GM12878 (cell line): ENCODE results near the gene SYNM. TPM values are rescaled to one million over a fixed set of nuclear protein-coding genes. Genes with fewer than 3 reads are reported as not detected.

Experiments
- ATAC-seq: fragments of 200-7000 bp; cut with Tn5 transposase; 3 replicates; pipeline ENCODE4 v1.9.1; 2020; ENCODE audit warnings: mild to moderate bottlenecking, moderate library complexity
- BruUV-seq: library from RNA; stranded (reverse); fragments of 400-500 nt; replicated peaks from 2 replicates; lab custom pipeline; 2021; lab: Mats Ljungman, UMichigan
- CTCF ChIA-PET: fragments of 300-600 bp; sonication (Branson Sonifier 250); formaldehyde crosslinking; extraction: SDS; loops from one replicate; lab custom pipeline; 2021; ENCODE audit warnings: inconsistent platforms; lab: Yijun Ruan, JAX
- POLR2A ChIA-PET: fragments of 350-600 bp; formaldehyde crosslinking; extraction: SDS; loops from one replicate; lab custom pipeline; 2021; ENCODE audit warnings: inconsistent platforms; lab: Charles Lee
- RAD21 ChIA-PET: fragments of 300-600 bp; sonication (Branson Sonifier 250); formaldehyde crosslinking; loops from one replicate; lab custom pipeline; 2023; ENCODE audit warnings: antibody characterized with exemption; ENCODE audit not compliant: unreplicated experiment; lab: Charles Lee
- SMC1A ChIA-PET: fragments of 300-600 bp; sonication (Branson Sonifier 250); formaldehyde crosslinking; loops from one replicate; lab custom pipeline; 2023; ENCODE audit not compliant: unreplicated experiment, uncharacterized antibody; lab: Charles Lee
- DNase-seq: peaks from one replicate; pipeline ENCODE4 v3.0.0-alpha.2; 2011; ENCODE audit warnings: low read depth, low spot score
- FAIRE-seq: peaks from 3 replicates; lab custom pipeline; 2011; peaks lifted over from hg19 to GRCh38; lab: Jason Lieb, UNC
- H2AFZ ChIP-seq: 2 replicates; pipeline ENCODE4 v1.6.0; 2011; ENCODE audit warnings: low read depth, low read length, control low read depth; ENCODE audit not compliant: control insufficient read depth
- H3K27ac ChIP-seq: 2 replicates; pipeline ENCODE4 v1.5.1; 2011; ENCODE audit warnings: control low read depth; ENCODE audit not compliant: control insufficient read depth, insufficient read depth
- H3K27me3 ChIP-seq, 2 experiments: replicated peaks in 1 of 2; 2 replicates each; pipeline versions ENCODE4 v1.6.0 to v1.6.1; 2011; ENCODE audit warnings: low read length in 1 of 2; ENCODE audit not compliant: control insufficient read depth in 2 of 2, insufficient read depth in 2 of 2
- H3K36me3 ChIP-seq, 2 experiments: 2 replicates each; pipeline ENCODE4 v1.5.1; 2011; ENCODE audit warnings: low read length in 1 of 2; ENCODE audit not compliant: control insufficient read depth in 2 of 2, insufficient read depth in 2 of 2
- H3K4me1 ChIP-seq: 2 replicates; pipeline ENCODE4 v1.6.1; 2011; ENCODE audit warnings: mild to moderate bottlenecking, low read length, moderate library complexity, mixed read lengths; ENCODE audit not compliant: control insufficient read depth, insufficient read depth
- H3K4me2 ChIP-seq: 2 replicates; pipeline ENCODE4 v1.6.0; 2011; ENCODE audit warnings: control low read depth; ENCODE audit not compliant: control insufficient read depth, insufficient read depth
- H3K4me3 ChIP-seq: fragments of 200-600 bp; sonication (generic); 2 replicates; pipeline ENCODE4 v1.5.1; 2016
- H3K79me2 ChIP-seq: 2 replicates; pipeline ENCODE4 v1.6.0; 2011; ENCODE audit warnings: low read length; ENCODE audit not compliant: control insufficient read depth, insufficient read depth
- H3K9ac ChIP-seq: 2 replicates; pipeline ENCODE4 v1.8.0; 2011; ENCODE audit warnings: low read length, control low read depth, mixed read lengths; ENCODE audit not compliant: control insufficient read depth, insufficient read depth
- H3K9me3 ChIP-seq: replicated peaks from 3 replicates; pipeline ENCODE4 v1.5.1; 2011; ENCODE audit warnings: mild to moderate bottlenecking, low read length; ENCODE audit not compliant: control insufficient read depth, insufficient read depth
- H4K20me1 ChIP-seq: 2 replicates; pipeline ENCODE4 v1.6.0; 2011; ENCODE audit not compliant: control insufficient read depth, insufficient read depth
- ASH2L ChIP-seq: fragments of 300-600, 200-600 bp; sonication (generic); IDR thresholded peaks from 2 replicates; pipeline ENCODE4 v1.6.1; 2017; ENCODE audit warnings: low read depth, mild to moderate bottlenecking, borderline replicate concordance
- BACH1 ChIP-seq: fragments of 450-650 bp; IDR thresholded peaks from 2 replicates; pipeline ENCODE4 v1.6.1; 2017; ENCODE audit warnings: mild to moderate bottlenecking, borderline replicate concordance
- BCL11A ChIP-seq: IDR thresholded peaks from 2 replicates; pipeline ENCODE4 v1.6.1; 2011; ENCODE audit warnings: low read depth, low read length
- CBX5 ChIP-seq: sonication (generic); IDR thresholded peaks from 2 replicates; pipeline ENCODE4 v1.6.1; 2016; ENCODE audit warnings: low read depth, moderate library complexity, mild to moderate bottlenecking, inconsistent platforms
- DPF2 ChIP-seq: fragments of 450-650 bp; IDR thresholded peaks from 2 replicates; pipeline ENCODE4 v1.6.1; 2017; ENCODE audit warnings: mild to moderate bottlenecking
- ETV6 ChIP-seq, 2 experiments: fragments of 450-650 bp in 1 of 2; IDR thresholded peaks in 1 of 2; conservative IDR thresholded peaks in 1 of 2; 2 replicates each; pipeline ENCODE4 v1.6.1; 2014; ENCODE audit warnings: antibody characterized with exemption in 1 of 2, borderline replicate concordance in 1 of 2, low read depth in 1 of 2, mild to moderate bottlenecking in 1 of 2, moderate library complexity in 1 of 2
- SP1 ChIP-seq: IDR thresholded peaks from one replicate; pipeline ENCODE4 v1.6.1; 2011; ENCODE audit warnings: low read depth, low read length
- SREBF1 ChIP-seq: IDR thresholded peaks from 2 replicates; pipeline ENCODE4 v1.6.1; 2012; ENCODE audit warnings: mild to moderate bottlenecking, low read length
- STAT3 ChIP-seq: IDR thresholded peaks from 2 replicates; pipeline ENCODE4 v1.6.1; 2011; ENCODE audit warnings: low read depth, low read length, improper control_type of control experiment
- ZNF207 ChIP-seq: fragments of 450-650 bp; IDR thresholded peaks from 2 replicates; pipeline ENCODE4 v1.6.1; 2014; ENCODE audit warnings: antibody characterized with exemption, mild to moderate bottlenecking, borderline replicate concordance
- ZNF24 ChIP-seq: fragments of 450-650 bp; IDR thresholded peaks from 2 replicates; pipeline ENCODE4 v1.6.1; 2017; ENCODE audit warnings: antibody characterized with exemption, mild to moderate bottlenecking
- WGBS: methylation state at CpG from one replicate; pipeline ENCODE4 v1.1.6; 2016; ENCODE audit warnings: low lambda C conversion rate; ENCODE audit not compliant: insufficient replicate concordance, insufficient coverage; ENCODE audit errors: missing lambda C conversion rate; 5-methylcytosine and 5-hydroxymethylcytosine counted together
- in situ Hi-C: fragments of 300-500 bp; cut with MboI; formaldehyde crosslinking; loops from 9 replicates; pipeline ENCODE4 v1.14.3; 2018; ENCODE audit warnings: mixed read lengths
- intact Hi-C: fragments of 100-400 bp; cut with micrococcal nuclease; formaldehyde crosslinking; loops from one replicate; pipeline ENCODE4 v1.14.2; 2022; ENCODE audit not compliant: unreplicated experiment
- polyA plus RNA-seq, 11 experiments: library from polyadenylated mRNA; depleted of rRNA in 4 of 11; unstranded in 6 of 11; stranded (reverse) in 5 of 11; fragments of >200 nt; fragmentation: Nextera tagmentation in 4 of 11; fragmentation: Illumina TruSeq in 1 of 11; extraction: Ambion mirVana in 4 of 11; extraction: Trizol in 1 of 11; gene quantifications; 1 replicate in 1 of 11; 2 replicates in 10 of 11; pipeline versions ENCODE4 v1.2.1 to v1.2.3, GENCODE V29; 2011 to 2016; ENCODE audit warnings: inconsistent platforms in 2 of 11, missing spikeins in 2 of 11, low read depth in 1 of 11
- total RNA-seq, 4 experiments: library from RNA; depleted of rRNA in 3 of 4; stranded (reverse); fragments of >200 nt in 3 of 4; fragmentation: Illumina TruSeq in 1 of 4; extraction: Trizol in 1 of 4; gene quantifications; 2 replicates each; pipeline versions ENCODE4 v1.2.1 to v1.2.3, GENCODE V29; 2013 to 2021
- TF ChIP-seq, protein P1 (sequence below): fragments of 450-650 bp; formaldehyde crosslinking; IDR thresholded peaks from 2 replicates; pipeline ENCODE4 v1.4.0; 2022; ENCODE audit warnings: mild to moderate bottlenecking, moderate library complexity
- TF ChIP-seq, protein P2 (sequence below): IDR thresholded peaks from 2 replicates; pipeline ENCODE4 v1.6.1; 2012; ENCODE audit warnings: low read depth, low read length, improper control_type of control experiment
- TF ChIP-seq, protein P3 (sequence below): fragments of 450-650 bp; IDR thresholded peaks from 2 replicates; pipeline ENCODE4 v1.6.1; 2014; ENCODE audit warnings: mild to moderate bottlenecking
- TF ChIP-seq, protein P4 (sequence below): fragments of 450-650 bp; IDR thresholded peaks from 2 replicates; pipeline ENCODE4 v1.6.1; 2016; ENCODE audit warnings: mild to moderate bottlenecking
- TF ChIP-seq, protein P5 (sequence below): fragments of 450-650 bp; IDR thresholded peaks from 2 replicates; pipeline ENCODE4 v1.6.1; 2018; ENCODE audit warnings: borderline replicate concordance, mild to moderate bottlenecking; ENCODE audit not compliant: partially characterized antibody

The SYNM gene
- total and polyA plus RNA-seq, 10 of the 15 experiments (the other 5 are each of a cell fraction or from before 2014, with no cell fraction given), result 0.05 to 1.1 (median 0.89) TPM; not detected in 1

DNA sequence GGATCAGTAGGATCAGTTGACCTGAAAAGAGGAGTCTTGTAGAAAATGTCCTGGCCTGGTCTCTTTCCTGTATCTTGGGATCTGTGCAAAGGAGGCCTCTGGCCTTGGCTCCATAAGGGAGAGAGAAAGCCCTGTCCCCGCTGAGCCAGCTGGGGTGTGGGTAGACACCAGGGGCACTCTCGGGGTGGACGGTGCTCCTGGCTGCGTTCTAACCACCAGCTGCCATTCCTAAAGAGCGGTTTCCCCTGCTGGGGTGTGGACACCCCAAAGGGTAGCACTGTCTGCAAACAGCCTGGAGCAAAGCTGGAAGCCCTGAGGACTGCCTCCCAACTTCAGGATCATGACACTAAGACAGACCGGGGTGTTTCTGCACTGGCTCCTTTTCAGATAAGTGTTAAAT lies 23.5 kb downstream of the SYNM start:
- no peak overlapping the region for H3K27ac ChIP-seq
- H2AFZ ChIP-seq, result no peak overlapping the region
- ChIA-PET CTCF (interaction anchor here (0.9 to 1.2 kb wide), 2 partner anchors 25 to 49 kb away, joined by 3 read pairs; no protein-coding TSS in a partner anchor), POLR2A (no interaction called here), SMC1A (interaction anchor here (0.7 to 1.9 kb wide), 4 partner anchors 14 to 1368 kb away, joined by 3 to 4 read pairs (median 4); no protein-coding TSS in a partner anchor), RAD21 (no interaction called here)
- FAIRE-seq, result no peak
- no peaks in the 10 kb centered on the region for H3K9me3 ChIP-seq
- no peak overlapping the region for H3K4me3 ChIP-seq
- no peak for DNase-seq
- H3K27me3 ChIP-seq, result peaks cover 0 to 4% of the 10 kb centered on the region in 2 experiments; a peak in 3 of 4 replicates
- no peaks in the 10 kb centered on the region for H3K79me2 ChIP-seq
- no peaks in the 10 kb centered on the region for H3K36me3 ChIP-seq
- 0 out of 2 replicates have a peak, but pooled peaks cover 3% of the 10 kb centered on the region for H3K4me1 ChIP-seq
- 59% methylated on average over 6 of the region's 6 CpGs for WGBS
- no peak overlapping the region for H3K4me2 ChIP-seq
- H4K20me1 ChIP-seq, result no peaks in the 10 kb centered on the region
- BruUV-seq, result no TSS peak
- in situ Hi-C loops (no loop called here), intact Hi-C loops (no loop called here)
- H3K9ac ChIP-seq, result no peak overlapping the region
- no peak for ATAC-seq
- TF ChIP-seq, protein P1, sequence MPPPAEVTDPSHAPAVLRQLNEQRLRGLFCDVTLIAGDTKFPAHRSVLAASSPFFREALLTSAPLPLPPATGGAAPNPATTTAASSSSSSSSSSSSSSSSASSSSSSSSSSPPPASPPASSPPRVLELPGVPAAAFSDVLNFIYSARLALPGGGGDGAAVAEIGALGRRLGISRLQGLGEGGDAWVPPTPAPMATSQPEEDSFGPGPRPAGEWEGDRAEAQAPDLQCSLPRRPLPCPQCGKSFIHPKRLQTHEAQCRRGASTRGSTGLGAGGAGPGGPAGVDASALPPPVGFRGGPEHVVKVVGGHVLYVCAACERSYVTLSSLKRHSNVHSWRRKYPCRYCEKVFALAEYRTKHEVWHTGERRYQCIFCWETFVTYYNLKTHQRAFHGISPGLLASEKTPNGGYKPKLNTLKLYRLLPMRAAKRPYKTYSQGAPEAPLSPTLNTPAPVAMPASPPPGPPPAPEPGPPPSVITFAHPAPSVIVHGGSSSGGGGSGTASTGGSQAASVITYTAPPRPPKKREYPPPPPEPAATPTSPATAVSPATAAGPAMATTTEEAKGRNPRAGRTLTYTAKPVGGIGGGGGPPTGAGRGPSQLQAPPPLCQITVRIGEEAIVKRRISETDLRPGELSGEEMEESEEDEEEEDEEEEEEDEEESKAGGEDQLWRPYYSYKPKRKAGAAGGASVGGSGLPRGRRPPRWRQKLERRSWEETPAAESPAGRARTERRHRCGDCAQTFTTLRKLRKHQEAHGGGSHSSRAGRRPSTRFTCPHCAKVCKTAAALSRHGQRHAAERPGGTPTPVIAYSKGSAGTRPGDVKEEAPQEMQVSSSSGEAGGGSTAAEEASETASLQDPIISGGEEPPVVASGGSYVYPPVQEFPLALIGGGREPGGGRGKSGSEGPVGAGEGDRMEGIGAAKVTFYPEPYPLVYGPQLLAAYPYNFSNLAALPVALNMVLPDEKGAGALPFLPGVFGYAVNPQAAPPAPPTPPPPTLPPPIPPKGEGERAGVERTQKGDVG (CRISPR knock-in tag), result no peak
- no peak for TF ChIP-seq CBX5
- TF ChIP-seq SREBF1, result no peak
- TF ChIP-seq BACH1, result no peak
- TF ChIP-seq, protein P2, sequence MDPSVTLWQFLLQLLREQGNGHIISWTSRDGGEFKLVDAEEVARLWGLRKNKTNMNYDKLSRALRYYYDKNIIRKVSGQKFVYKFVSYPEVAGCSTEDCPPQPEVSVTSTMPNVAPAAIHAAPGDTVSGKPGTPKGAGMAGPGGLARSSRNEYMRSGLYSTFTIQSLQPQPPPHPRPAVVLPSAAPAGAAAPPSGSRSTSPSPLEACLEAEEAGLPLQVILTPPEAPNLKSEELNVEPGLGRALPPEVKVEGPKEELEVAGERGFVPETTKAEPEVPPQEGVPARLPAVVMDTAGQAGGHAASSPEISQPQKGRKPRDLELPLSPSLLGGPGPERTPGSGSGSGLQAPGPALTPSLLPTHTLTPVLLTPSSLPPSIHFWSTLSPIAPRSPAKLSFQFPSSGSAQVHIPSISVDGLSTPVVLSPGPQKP, result no peak
- TF ChIP-seq, protein P3, sequence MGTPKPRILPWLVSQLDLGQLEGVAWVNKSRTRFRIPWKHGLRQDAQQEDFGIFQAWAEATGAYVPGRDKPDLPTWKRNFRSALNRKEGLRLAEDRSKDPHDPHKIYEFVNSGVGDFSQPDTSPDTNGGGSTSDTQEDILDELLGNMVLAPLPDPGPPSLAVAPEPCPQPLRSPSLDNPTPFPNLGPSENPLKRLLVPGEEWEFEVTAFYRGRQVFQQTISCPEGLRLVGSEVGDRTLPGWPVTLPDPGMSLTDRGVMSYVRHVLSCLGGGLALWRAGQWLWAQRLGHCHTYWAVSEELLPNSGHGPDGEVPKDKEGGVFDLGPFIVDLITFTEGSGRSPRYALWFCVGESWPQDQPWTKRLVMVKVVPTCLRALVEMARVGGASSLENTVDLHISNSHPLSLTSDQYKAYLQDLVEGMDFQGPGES, result no peak
- no peak for TF ChIP-seq STAT3
- no peak for TF ChIP-seq BCL11A
- TF ChIP-seq ETV6 (conservative IDR thresholded peaks at IDR 0.05 in 1 of 2, IDR thresholded peaks at IDR 0.05 in 1 of 2; ENCODE audit: borderline replicate concordance in 1 of 2, low read depth in 1 of 2), result no peak
- no peak for TF ChIP-seq ZNF207
- TF ChIP-seq ASH2L, result no peak
- TF ChIP-seq, protein P4, sequence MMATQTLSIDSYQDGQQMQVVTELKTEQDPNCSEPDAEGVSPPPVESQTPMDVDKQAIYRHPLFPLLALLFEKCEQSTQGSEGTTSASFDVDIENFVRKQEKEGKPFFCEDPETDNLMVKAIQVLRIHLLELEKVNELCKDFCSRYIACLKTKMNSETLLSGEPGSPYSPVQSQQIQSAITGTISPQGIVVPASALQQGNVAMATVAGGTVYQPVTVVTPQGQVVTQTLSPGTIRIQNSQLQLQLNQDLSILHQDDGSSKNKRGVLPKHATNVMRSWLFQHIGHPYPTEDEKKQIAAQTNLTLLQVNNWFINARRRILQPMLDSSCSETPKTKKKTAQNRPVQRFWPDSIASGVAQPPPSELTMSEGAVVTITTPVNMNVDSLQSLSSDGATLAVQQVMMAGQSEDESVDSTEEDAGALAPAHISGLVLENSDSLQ, result no peak
- TF ChIP-seq SP1, result no peak
- TF ChIP-seq, protein P5, sequence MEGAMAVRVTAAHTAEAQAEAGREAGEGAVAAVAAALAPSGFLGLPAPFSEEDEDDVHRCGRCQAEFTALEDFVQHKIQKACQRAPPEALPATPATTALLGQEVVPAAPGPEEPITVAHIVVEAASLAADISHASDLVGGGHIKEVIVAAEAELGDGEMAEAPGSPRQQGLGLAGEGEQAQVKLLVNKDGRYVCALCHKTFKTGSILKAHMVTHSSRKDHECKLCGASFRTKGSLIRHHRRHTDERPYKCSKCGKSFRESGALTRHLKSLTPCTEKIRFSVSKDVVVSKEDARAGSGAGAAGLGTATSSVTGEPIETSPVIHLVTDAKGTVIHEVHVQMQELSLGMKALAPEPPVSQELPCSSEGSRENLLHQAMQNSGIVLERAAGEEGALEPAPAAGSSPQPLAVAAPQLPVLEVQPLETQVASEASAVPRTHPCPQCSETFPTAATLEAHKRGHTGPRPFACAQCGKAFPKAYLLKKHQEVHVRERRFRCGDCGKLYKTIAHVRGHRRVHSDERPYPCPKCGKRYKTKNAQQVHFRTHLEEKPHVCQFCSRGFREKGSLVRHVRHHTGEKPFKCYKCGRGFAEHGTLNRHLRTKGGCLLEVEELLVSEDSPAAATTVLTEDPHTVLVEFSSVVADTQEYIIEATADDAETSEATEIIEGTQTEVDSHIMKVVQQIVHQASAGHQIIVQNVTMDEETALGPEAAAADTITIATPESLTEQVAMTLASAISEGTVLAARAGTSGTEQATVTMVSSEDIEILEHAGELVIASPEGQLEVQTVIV, result no peak
- TF ChIP-seq ZNF24, result no peak
- TF ChIP-seq DPF2, result no peak
